Heart left ventricle (tissue), 13 donors: ENCODE measurements around the gene EXOC4.

Source experiments
- CTCF ChIP-seq, 12 donors: fragments of 200-600 bp; sonication (generic) in 4 of 12; IDR thresholded peaks; one replicate each; pipeline versions ENCODE4 v1.5.0 to v1.8.0; 2018 to 2022; ENCODE audit warnings: antibody characterized with exemption in 12 of 12, mild to moderate bottlenecking in 5 of 12
- POLR2A ChIP-seq, 2 donors: fragments of 450-650 bp; IDR thresholded peaks; one replicate each; pipeline ENCODE4 v1.6.1; 2017; ENCODE audit warnings: antibody characterized with exemption in 2 of 2, mild to moderate bottlenecking in 2 of 2, moderate library complexity in 2 of 2
- donor health status: ischemic (EF 13 %, LVEDD 7.1; RV severe dilation, severe dysfunction).
- donor health status: DM: no; HTN: yes; CAD: no.
- donor health status: DM: no; HTN: no; CAD: no.
- donor health status: ischemic (EF 25% LVEDD 6.9; RV normal size, moderate dysfunction).
- donor health status: ischemic (EF 25% LVEDD 5.7; RV mildly dilated, moderate dysfunction).
- donor health status: ischemic (EF 35%, LVEDD 5.7; RV mildly dilated, moderate dysfunction).
- donor health status: nonischemic (EF 11% LVEDD 7.7; RV severe dilation, severe dysfunction).
- donor health status: DM: yes; HTN: yes; CAD: no.
- donor health status: PGD.
- donor health status: ischemic (EF 29% LVEDD 5.4; RV normal size, mild dysfunction).
- donor health status: nonischemic (EF 23%, LVEDD 6.1; RV moderate dilation, normal function).

- TF ChIP-seq CTCF (IDR thresholded peaks at IDR 0.05) (no peak), POLR2A (IDR thresholded peaks at IDR 0.05) (no peak)
Observed at GRCh38 chr7:133299676-133300075, 46.8 kb downstream of the EXOC4 start.
